ENCODE data around the gene AGXT. TPM values are rescaled to one million over a fixed set of nuclear protein-coding genes. Genes with fewer than 3 reads are reported as not detected.

AGXT gene
- total RNA-seq, 1 experiment from 2014 or later = 0.20 TPM

DNA sequence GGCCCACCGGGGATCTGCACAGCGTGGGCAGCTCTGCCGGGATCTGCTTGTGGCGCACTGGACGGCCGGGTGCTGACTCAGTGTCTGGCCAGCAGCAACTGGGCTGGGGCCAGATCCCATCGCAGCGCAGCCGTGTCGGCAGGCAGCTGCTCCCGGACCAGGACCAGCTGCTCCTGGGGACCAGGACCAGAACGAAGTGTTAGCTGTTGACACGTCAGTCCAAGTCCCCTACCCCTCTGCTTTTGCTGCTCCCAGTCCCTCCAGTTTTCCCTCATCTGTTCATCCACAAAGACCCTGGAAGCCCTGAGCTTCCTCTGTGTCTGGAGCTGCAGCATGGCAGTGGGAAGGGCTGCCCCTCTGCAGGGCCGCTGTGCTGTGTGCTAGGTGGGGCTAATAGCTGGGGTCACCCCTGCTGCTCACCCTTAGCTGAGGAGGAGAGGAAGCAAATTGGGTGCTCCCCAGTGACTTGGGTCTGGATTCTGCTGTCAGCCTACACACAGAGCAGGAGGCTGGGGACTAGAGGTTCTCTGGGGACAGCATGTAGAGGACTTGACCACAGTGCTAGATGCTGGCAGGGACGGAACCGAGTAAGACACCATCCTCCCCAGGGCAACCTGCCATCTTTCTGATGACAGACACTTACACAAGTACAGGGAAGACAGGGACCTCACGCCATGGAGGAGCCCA, 31.7 kb upstream of the AGXT start:
- BruUV-seq (replicated peaks) = no TSS peak
- H3K36me3 ChIP-seq (ENCODE audit: control insufficient read depth, insufficient read depth, low read length) = no peaks in the 10 kb centered on the region
- CTCF ChIA-PET = no interaction called here
- no peak for DNase-seq
- Mint-ChIP-seq H3K9me3 (ENCODE audit: unreplicated experiment) (no peaks in the 10 kb centered on the region), H3K4me1 (ENCODE audit: low read depth, unreplicated experiment) (no peaks in the 10 kb centered on the region), H3K36me3 (ENCODE audit: insufficient read depth, unreplicated experiment) (no peaks in the 10 kb centered on the region), H3K4me3 (ENCODE audit: unreplicated experiment) (no peak overlapping the region), H3K27ac (ENCODE audit: unreplicated experiment) (no peak overlapping the region), H3K27me3 (ENCODE audit: insufficient read depth, unreplicated experiment) (peaks cover 12% of the 10 kb centered on the region)
- TF ChIP-seq, protein P1, sequence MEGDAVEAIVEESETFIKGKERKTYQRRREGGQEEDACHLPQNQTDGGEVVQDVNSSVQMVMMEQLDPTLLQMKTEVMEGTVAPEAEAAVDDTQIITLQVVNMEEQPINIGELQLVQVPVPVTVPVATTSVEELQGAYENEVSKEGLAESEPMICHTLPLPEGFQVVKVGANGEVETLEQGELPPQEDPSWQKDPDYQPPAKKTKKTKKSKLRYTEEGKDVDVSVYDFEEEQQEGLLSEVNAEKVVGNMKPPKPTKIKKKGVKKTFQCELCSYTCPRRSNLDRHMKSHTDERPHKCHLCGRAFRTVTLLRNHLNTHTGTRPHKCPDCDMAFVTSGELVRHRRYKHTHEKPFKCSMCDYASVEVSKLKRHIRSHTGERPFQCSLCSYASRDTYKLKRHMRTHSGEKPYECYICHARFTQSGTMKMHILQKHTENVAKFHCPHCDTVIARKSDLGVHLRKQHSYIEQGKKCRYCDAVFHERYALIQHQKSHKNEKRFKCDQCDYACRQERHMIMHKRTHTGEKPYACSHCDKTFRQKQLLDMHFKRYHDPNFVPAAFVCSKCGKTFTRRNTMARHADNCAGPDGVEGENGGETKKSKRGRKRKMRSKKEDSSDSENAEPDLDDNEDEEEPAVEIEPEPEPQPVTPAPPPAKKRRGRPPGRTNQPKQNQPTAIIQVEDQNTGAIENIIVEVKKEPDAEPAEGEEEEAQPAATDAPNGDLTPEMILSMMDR (IDR thresholded peaks at IDR 0.05; ENCODE audit: insufficient read depth in 1 of 2, low read depth in 1 of 2, low read length in 1 of 2, severe bottlenecking in 1 of 2, unreplicated experiment in 1 of 2) = no peak
- intact Hi-C loops (cut with micrococcal nuclease; ENCODE audit: unreplicated experiment) = no loop called here
- no peaks in the 10 kb centered on the region for H3K9me3 ChIP-seq
- no peak overlapping the region for H3K4me3 ChIP-seq (ENCODE audit: low read depth, low read length)
- POLR2A ChIA-PET = no interaction called here
- no peaks in the 10 kb centered on the region for H3K27me3 ChIP-seq (replicated peaks; ENCODE audit: control insufficient read depth, insufficient read depth, low read length)
- no peaks in the 10 kb centered on the region for H3K4me1 ChIP-seq

DNA sequence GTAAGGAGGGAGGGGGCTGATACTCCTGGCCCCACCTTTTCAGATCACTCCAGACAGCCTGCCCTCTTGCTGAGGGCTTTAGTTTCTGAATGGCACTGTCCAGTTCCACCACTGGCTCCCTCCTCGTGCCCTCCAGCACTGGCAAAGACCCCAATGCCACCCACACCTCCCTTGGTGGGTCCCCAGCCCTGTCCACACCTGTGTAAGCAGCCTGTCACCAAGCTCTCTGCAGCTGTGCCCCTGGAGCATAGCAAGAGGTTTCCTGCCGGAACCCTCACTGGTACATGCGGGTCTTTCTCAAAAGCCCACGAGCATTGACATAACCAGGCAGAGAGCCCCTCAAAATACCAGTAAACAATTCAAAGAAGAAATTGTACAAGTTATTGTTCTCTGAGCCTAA, 31.0 kb upstream of the AGXT start:
- BruUV-seq (replicated peaks) = no TSS peak
- TF ChIP-seq, protein P1 (IDR thresholded peaks at IDR 0.05; ENCODE audit: insufficient read depth in 1 of 2, low read depth in 1 of 2, low read length in 1 of 2, severe bottlenecking in 1 of 2, unreplicated experiment in 1 of 2) = no peak
- POLR2A ChIA-PET = no interaction called here

DNA sequence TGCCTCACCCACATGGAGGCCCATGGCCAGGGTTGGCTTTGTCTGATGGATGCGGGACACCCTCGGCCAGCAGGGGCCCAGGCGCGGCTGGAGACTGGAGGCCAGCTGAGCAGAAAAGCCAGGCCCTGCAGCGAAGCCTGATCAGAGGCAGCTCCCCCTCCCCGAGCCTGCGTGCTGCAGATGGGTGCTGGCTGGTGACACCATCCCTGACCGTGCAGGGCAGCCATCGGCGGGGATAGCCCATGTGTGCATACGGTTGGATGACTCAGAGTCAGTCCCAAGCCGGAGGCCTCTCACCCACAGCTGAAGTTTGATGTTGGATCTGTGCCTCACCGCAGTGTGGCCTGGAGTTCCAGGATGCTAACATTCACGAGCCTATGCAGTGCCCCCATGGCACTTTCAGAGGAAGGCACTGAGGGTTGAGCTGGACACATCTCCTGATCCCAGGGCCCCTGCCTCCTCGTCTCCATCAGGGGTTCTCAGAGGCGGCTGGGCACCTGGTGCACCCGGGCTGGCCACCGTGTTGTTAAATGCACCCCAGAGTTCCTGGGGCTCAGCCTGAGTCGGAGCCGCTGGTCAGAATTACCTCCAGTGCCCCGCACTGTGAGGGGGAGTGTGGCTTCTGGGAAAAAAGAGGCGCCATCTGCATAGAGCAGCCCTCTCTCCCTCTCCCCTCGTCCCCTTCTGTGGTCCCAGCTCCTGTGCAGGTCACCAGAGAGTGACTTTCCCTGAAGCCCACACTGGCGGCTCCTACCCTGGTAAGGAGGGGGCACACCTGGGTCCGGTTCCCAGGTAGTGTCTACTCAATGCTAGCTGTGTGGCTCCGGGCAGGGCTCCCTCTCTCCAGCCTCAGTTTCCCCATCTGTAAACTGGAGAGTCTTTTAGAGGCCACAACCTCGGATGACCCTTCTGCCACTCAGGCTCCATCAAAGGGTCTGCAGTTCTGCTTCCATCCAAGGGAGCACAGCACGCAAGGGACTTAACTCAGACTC, 29.2 kb upstream of the AGXT start:
- no peaks in the 10 kb centered on the region for H3K36me3 Mint-ChIP-seq (ENCODE audit: insufficient read depth, unreplicated experiment)
- BruUV-seq (replicated peaks) = no TSS peak
- Histone ChIP-seq H3K27me3 (replicated peaks; ENCODE audit: control insufficient read depth, insufficient read depth, low read length) (no peaks in the 10 kb centered on the region), H3K4me3 (ENCODE audit: low read depth, low read length) (no peak overlapping the region), H3K9me3 (no peaks in the 10 kb centered on the region), H3K36me3 (ENCODE audit: control insufficient read depth, insufficient read depth, low read length) (no peaks in the 10 kb centered on the region), H3K4me1 (no peaks in the 10 kb centered on the region)
- ChIA-PET POLR2A (interaction anchor here (1.0 kb wide), 1 partner anchor 18 kb away, joined by 3 read pairs; no protein-coding TSS in a partner anchor), CTCF (interaction anchor here (0.7 to 1.9 kb wide), 16 partner anchors 10 to 223 kb away, joined by 3 to 28 read pairs (median 4); partner anchors contain the start of gene KIF1A)
- H3K27me3 Mint-ChIP-seq (ENCODE audit: insufficient read depth, unreplicated experiment) = peaks cover 19% of the 10 kb centered on the region
- no peak overlapping the region for H3K27ac Mint-ChIP-seq (ENCODE audit: unreplicated experiment)
- DNase-seq = no peak
- no peak overlapping the region for H3K4me3 Mint-ChIP-seq (ENCODE audit: unreplicated experiment)
- no peaks in the 10 kb centered on the region for H3K4me1 Mint-ChIP-seq (ENCODE audit: low read depth, unreplicated experiment)
- intact Hi-C loops (cut with micrococcal nuclease; ENCODE audit: unreplicated experiment) = loop anchor here (1.0 kb wide), 2 partner anchors 29 to 116 kb away; no protein-coding TSS in a partner anchor
- TF ChIP-seq, protein P1 (IDR thresholded peaks at IDR 0.05; ENCODE audit: insufficient read depth in 1 of 2, low read depth in 1 of 2, low read length in 1 of 2, severe bottlenecking in 1 of 2, unreplicated experiment in 1 of 2) = no peak
- H3K9me3 Mint-ChIP-seq (ENCODE audit: unreplicated experiment) = no peaks in the 10 kb centered on the region

More for the DNA sequence above, 31.0 kb upstream of the AGXT start:
- Histone ChIP-seq H3K4me3 (ENCODE audit: low read depth, low read length) (no peak overlapping the region), H3K9me3 (no peaks in the 10 kb centered on the region), H3K27me3 (replicated peaks; ENCODE audit: control insufficient read depth, insufficient read depth, low read length) (no peaks in the 10 kb centered on the region), H3K4me1 (no peaks in the 10 kb centered on the region), H3K36me3 (ENCODE audit: control insufficient read depth, insufficient read depth, low read length) (no peaks in the 10 kb centered on the region)
- intact Hi-C loops (cut with micrococcal nuclease; ENCODE audit: unreplicated experiment) = no loop called here
- H3K36me3 Mint-ChIP-seq (ENCODE audit: insufficient read depth, unreplicated experiment) = no peaks in the 10 kb centered on the region
- DNase-seq = no peak
- H3K9me3 Mint-ChIP-seq (ENCODE audit: unreplicated experiment) = no peaks in the 10 kb centered on the region
- H3K4me3 Mint-ChIP-seq (ENCODE audit: unreplicated experiment) = no peak overlapping the region
- H3K27me3 Mint-ChIP-seq (ENCODE audit: insufficient read depth, unreplicated experiment) = peaks cover 17% of the 10 kb centered on the region
- no peak overlapping the region for H3K27ac Mint-ChIP-seq (ENCODE audit: unreplicated experiment)
- CTCF ChIA-PET = no interaction called here
- no peaks in the 10 kb centered on the region for H3K4me1 Mint-ChIP-seq (ENCODE audit: low read depth, unreplicated experiment)

Measured in Caco-2 (cell line).